ENCODE data around the gene SLC17A3.

The SLC17A3 gene

GRCh38 chr6:25874118-25874517, at the start of gene SLC17A3:
Gene SLC17A3, minus strand, starts transcription at chr6:25874243. Its CDS starts 5,856 bp downstream, at chr6:25868387.
- no peak for DNase-seq (ENCODE audit: low spot score)

GRCh38 chr6:25922301-25922700, 48.3 kb upstream of the SLC17A3 start:
- no peak for DNase-seq (ENCODE audit: low spot score)

- no peak for DNase-seq (ENCODE audit: low spot score)
Measured at GRCh38 chr6:25921525-25922203, 47.6 kb upstream of the SLC17A3 start.

- no peak for DNase-seq (ENCODE audit: low spot score)
Measured at GRCh38 chr6:25919657-25920056, 45.6 kb upstream of the SLC17A3 start.

- no peak for DNase-seq (ENCODE audit: low spot score)
Measured at GRCh38 chr6:25918083-25918683, 44.1 kb upstream of the SLC17A3 start.

- no peak for DNase-seq (ENCODE audit: low spot score)
Measured at GRCh38 chr6:25916789-25917490, 42.9 kb upstream of the SLC17A3 start.

- no peak for DNase-seq (ENCODE audit: low spot score)
Measured at GRCh38 chr6:25916330-25916729, 42.3 kb upstream of the SLC17A3 start.

GRCh38 chr6:25913741-25914140, 39.7 kb upstream of the SLC17A3 start:
- DNase-seq (ENCODE audit: low spot score): no peak

GRCh38 chr6:25911351-25911750, 37.3 kb upstream of the SLC17A3 start:
- no peak for DNase-seq (ENCODE audit: low spot score)

GRCh38 chr6:25907475-25908014, 33.5 kb upstream of the SLC17A3 start:
- DNase-seq (ENCODE audit: low spot score): no peak

- DNase-seq (ENCODE audit: low spot score): no peak
Measured at GRCh38 chr6:25903467-25904099, 29.5 kb upstream of the SLC17A3 start.

- no peak for DNase-seq (ENCODE audit: low spot score)
Measured at GRCh38 chr6:25902071-25902470, 28.0 kb upstream of the SLC17A3 start.

- no peak for DNase-seq (ENCODE audit: low spot score)
Measured at GRCh38 chr6:25900843-25901242, 26.8 kb upstream of the SLC17A3 start.

GRCh38 chr6:25899580-25900408, 25.8 kb upstream of the SLC17A3 start:
- no peak for DNase-seq (ENCODE audit: low spot score)

- no peak for DNase-seq (ENCODE audit: low spot score)
Measured at GRCh38 chr6:25899123-25899522, 25.1 kb upstream of the SLC17A3 start.

GRCh38 chr6:25898289-25898977, 24.4 kb upstream of the SLC17A3 start:
- DNase-seq (ENCODE audit: low spot score): no peak

- DNase-seq (ENCODE audit: low spot score): no peak
Measured at GRCh38 chr6:25896252-25896651, 22.2 kb upstream of the SLC17A3 start.

GRCh38 chr6:25895771-25896170, 21.7 kb upstream of the SLC17A3 start:
- DNase-seq (ENCODE audit: low spot score): no peak

- DNase-seq (ENCODE audit: low spot score): no peak
Measured at GRCh38 chr6:25893778-25894177, 19.7 kb upstream of the SLC17A3 start.

- no peak for DNase-seq (ENCODE audit: low spot score)
Measured at GRCh38 chr6:25892877-25893276, 18.8 kb upstream of the SLC17A3 start.
